WTC11 (cell line): Measurements from ENCODE around the gene SP7. TPM values are rescaled to one million over a fixed set of nuclear protein-coding genes. Genes with fewer than 3 reads are reported as not detected.

Experiments used
- ATAC-seq: fragments of 200-7000 bp; cut with Tn5 transposase; 2 replicates; pipeline ENCODE4 v1.10.0; 2021; ENCODE audit warnings: mild to moderate bottlenecking, moderate library complexity
- CTCF ChIA-PET: fragments of 300-600 bp; sonication (Branson Sonifier 250); formaldehyde crosslinking; loops from one replicate; lab custom pipeline; 2021; ENCODE audit warnings: antibody characterized with exemption; lab: Charles Lee
- POLR2A ChIA-PET: fragments of 350-600 bp; sonication (Branson Sonifier 250); formaldehyde crosslinking; loops from one replicate; lab custom pipeline; 2021; ENCODE audit warnings: antibody characterized with exemption; lab: Charles Lee
- DNase-seq: peaks from one replicate; pipeline ENCODE4 v3.0.0; 2021; ENCODE audit warnings: low spot score
- H3K27ac Mint-ChIP-seq: 2 replicates; pipeline ENCODE4 v1.8.0; 2021; ENCODE audit warnings: mixed read lengths
- H3K27me3 Mint-ChIP-seq: 2 replicates; pipeline ENCODE4 v1.8.0; 2021; ENCODE audit warnings: low read depth, mild to moderate bottlenecking, moderate library complexity, mixed read lengths
- H3K36me3 Mint-ChIP-seq: 2 replicates; pipeline ENCODE4 v1.8.0; 2021; ENCODE audit warnings: mixed read lengths
- H3K4me1 Mint-ChIP-seq: 2 replicates; pipeline ENCODE4 v1.8.0; 2022; ENCODE audit warnings: mixed read lengths
- H3K4me3 Mint-ChIP-seq: 2 replicates; pipeline ENCODE4 v1.8.0; 2021; ENCODE audit warnings: mild to moderate bottlenecking, moderate library complexity, mixed read lengths
- H3K9me3 Mint-ChIP-seq: 2 replicates; pipeline ENCODE4 v1.8.0; 2021; ENCODE audit warnings: mixed read lengths
- ESRRA ChIP-seq: sonication (generic); formaldehyde crosslinking; IDR thresholded peaks from 2 replicates; pipeline ENCODE4 v1.8.1; 2022; ENCODE audit warnings: mild to moderate bottlenecking, missing genetic modification reagents, borderline replicate concordance
- FOXK1 ChIP-seq: sonication (generic); formaldehyde crosslinking; IDR thresholded peaks from 2 replicates; pipeline ENCODE4 v1.8.0; 2022; ENCODE audit warnings: mild to moderate bottlenecking, moderate library complexity, missing genetic modification reagents
- GRHL2 ChIP-seq: fragments of 250-450 bp; sonication (Bioruptor Pico); IDR thresholded peaks from 2 replicates; pipeline ENCODE4 v1.8.0; 2022; ENCODE audit warnings: mild to moderate bottlenecking, moderate library complexity; ENCODE audit not compliant: insufficient replicate concordance, severe bottlenecking
- MXD4 ChIP-seq: fragments of 250-450 bp; sonication (Bioruptor Pico); IDR thresholded peaks from 2 replicates; pipeline ENCODE4 v1.8.0; 2021; ENCODE audit warnings: mild to moderate bottlenecking, moderate library complexity, borderline replicate concordance
- MYBL2 ChIP-seq: sonication (generic); formaldehyde crosslinking; IDR thresholded peaks from 2 replicates; pipeline ENCODE4 v1.8.1; 2023; ENCODE audit warnings: mild to moderate bottlenecking, moderate library complexity, missing genetic modification reagents
- NFATC4 ChIP-seq: fragments of 250-450 bp; sonication (Bioruptor Pico); IDR thresholded peaks from 2 replicates; pipeline ENCODE4 v1.9.0; 2021; ENCODE audit warnings: mild to moderate bottlenecking
- NR1H2 ChIP-seq: sonication (generic); formaldehyde crosslinking; IDR thresholded peaks from 2 replicates; pipeline ENCODE4 v1.9.0; 2021; ENCODE audit warnings: mild to moderate bottlenecking, moderate library complexity, missing genetic modification reagents
- NR2C2 ChIP-seq: sonication (generic); formaldehyde crosslinking; IDR thresholded peaks from 2 replicates; pipeline ENCODE4 v1.8.0; 2022; ENCODE audit warnings: mild to moderate bottlenecking, missing genetic modification reagents
- OVOL2 ChIP-seq: fragments of 250-450 bp; sonication (Bioruptor Pico); IDR thresholded peaks from 2 replicates; pipeline ENCODE4 v1.9.0; 2021; ENCODE audit warnings: mild to moderate bottlenecking, borderline replicate concordance
- SMAD3 ChIP-seq: sonication (generic); formaldehyde crosslinking; IDR thresholded peaks from 2 replicates; pipeline ENCODE4 v1.8.0; 2022; ENCODE audit warnings: missing genetic modification reagents, mild to moderate bottlenecking, borderline replicate concordance
- ZNF138 ChIP-seq: sonication (generic); formaldehyde crosslinking; conservative IDR thresholded peaks from 2 replicates; pipeline ENCODE4 v1.8.1; 2022; ENCODE audit warnings: mild to moderate bottlenecking, moderate library complexity, missing genetic modification reagents
- ZNF219 ChIP-seq: sonication (generic); formaldehyde crosslinking; IDR thresholded peaks from 2 replicates; pipeline ENCODE4 v1.8.0; 2023; ENCODE audit warnings: missing genetic modification reagents, mild to moderate bottlenecking, borderline replicate concordance
- total RNA-seq: library from RNA; stranded (reverse); gene quantifications from 3 replicates; pipeline ENCODE4 v1.2.3, GENCODE V29; 2021
- TF ChIP-seq, protein P1 (sequence below): sonication (generic); formaldehyde crosslinking; IDR thresholded peaks from 2 replicates; pipeline ENCODE4 v1.8.1; 2023; ENCODE audit warnings: mild to moderate bottlenecking, moderate library complexity, missing genetic modification reagents
- TF ChIP-seq, protein P2 (sequence below): sonication (generic); formaldehyde crosslinking; IDR thresholded peaks from 2 replicates; pipeline ENCODE4 v1.8.1; 2023; ENCODE audit warnings: mild to moderate bottlenecking, missing genetic modification reagents
- TF ChIP-seq, protein P3 (sequence below): sonication (generic); formaldehyde crosslinking; IDR thresholded peaks from 2 replicates; pipeline ENCODE4 v1.8.0; 2023; ENCODE audit warnings: mild to moderate bottlenecking, missing genetic modification reagents
- TF ChIP-seq, protein P4 (sequence below): fragments of 250-450 bp; sonication (Bioruptor Pico); IDR thresholded peaks from 2 replicates; pipeline ENCODE4 v1.8.0; 2021; ENCODE audit warnings: mild to moderate bottlenecking
- TF ChIP-seq, protein P5 (sequence below): sonication (generic); formaldehyde crosslinking; IDR thresholded peaks from 2 replicates; pipeline ENCODE4 v1.8.0; 2022; ENCODE audit warnings: missing genetic modification reagents

SP7 gene
- total RNA-seq, 1 experiment from 2014 or later: 0.09 TPM

DNA sequence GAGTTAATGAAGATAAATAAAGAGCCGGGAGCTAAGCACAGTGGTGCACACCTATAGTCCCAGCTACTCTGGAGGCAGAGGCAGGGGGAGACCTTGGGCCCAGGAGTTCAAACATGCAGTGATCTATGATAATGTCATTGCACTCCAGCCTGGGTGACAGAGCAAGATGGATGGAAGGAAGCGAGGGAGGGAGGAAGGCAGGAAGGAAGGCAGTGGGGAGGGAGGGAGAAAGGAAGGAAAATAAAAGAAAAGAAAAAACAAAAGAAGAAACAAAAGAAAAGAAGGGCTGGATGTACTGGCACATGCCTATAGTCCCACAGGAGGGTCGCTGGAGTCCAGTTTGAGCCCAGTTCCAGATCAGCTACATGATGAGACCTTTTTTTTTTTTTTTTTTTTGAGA lies 19.0 kb upstream of the SP7 start:
- H3K27ac Mint-ChIP-seq: no peak overlapping the region
- no peak for DNase-seq
- no peak overlapping the region for H3K4me3 Mint-ChIP-seq
- CTCF ChIA-PET: interaction anchor here (0.7 to 5.4 kb wide), 4 partner anchors 26 to 154 kb away, joined by 3 to 113 read pairs (median 4); partner anchors contain the start of gene AMHR2
- TF ChIP-seq, protein P1, sequence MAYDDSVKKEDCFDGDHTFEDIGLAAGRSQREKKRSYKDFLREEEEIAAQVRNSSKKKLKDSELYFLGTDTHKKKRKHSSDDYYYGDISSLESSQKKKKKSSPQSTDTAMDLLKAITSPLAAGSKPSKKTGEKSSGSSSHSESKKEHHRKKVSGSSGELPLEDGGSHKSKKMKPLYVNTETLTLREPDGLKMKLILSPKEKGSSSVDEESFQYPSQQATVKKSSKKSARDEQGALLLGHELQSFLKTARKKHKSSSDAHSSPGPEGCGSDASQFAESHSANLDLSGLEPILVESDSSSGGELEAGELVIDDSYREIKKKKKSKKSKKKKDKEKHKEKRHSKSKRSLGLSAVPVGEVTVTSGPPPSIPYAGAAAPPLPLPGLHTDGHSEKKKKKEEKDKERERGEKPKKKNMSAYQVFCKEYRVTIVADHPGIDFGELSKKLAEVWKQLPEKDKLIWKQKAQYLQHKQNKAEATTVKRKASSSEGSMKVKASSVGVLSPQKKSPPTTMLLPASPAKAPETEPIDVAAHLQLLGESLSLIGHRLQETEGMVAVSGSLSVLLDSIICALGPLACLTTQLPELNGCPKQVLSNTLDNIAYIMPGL (CRISPR knock-in tag): no peak
- TF ChIP-seq, protein P2, sequence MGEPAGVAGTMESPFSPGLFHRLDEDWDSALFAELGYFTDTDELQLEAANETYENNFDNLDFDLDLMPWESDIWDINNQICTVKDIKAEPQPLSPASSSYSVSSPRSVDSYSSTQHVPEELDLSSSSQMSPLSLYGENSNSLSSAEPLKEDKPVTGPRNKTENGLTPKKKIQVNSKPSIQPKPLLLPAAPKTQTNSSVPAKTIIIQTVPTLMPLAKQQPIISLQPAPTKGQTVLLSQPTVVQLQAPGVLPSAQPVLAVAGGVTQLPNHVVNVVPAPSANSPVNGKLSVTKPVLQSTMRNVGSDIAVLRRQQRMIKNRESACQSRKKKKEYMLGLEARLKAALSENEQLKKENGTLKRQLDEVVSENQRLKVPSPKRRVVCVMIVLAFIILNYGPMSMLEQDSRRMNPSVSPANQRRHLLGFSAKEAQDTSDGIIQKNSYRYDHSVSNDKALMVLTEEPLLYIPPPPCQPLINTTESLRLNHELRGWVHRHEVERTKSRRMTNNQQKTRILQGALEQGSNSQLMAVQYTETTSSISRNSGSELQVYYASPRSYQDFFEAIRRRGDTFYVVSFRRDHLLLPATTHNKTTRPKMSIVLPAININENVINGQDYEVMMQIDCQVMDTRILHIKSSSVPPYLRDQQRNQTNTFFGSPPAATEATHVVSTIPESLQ (CRISPR knock-in tag): no peak
- no peak for TF ChIP-seq GRHL2
- no peak for TF ChIP-seq OVOL2 (CRISPR knock-in tag)
- TF ChIP-seq, protein P3, sequence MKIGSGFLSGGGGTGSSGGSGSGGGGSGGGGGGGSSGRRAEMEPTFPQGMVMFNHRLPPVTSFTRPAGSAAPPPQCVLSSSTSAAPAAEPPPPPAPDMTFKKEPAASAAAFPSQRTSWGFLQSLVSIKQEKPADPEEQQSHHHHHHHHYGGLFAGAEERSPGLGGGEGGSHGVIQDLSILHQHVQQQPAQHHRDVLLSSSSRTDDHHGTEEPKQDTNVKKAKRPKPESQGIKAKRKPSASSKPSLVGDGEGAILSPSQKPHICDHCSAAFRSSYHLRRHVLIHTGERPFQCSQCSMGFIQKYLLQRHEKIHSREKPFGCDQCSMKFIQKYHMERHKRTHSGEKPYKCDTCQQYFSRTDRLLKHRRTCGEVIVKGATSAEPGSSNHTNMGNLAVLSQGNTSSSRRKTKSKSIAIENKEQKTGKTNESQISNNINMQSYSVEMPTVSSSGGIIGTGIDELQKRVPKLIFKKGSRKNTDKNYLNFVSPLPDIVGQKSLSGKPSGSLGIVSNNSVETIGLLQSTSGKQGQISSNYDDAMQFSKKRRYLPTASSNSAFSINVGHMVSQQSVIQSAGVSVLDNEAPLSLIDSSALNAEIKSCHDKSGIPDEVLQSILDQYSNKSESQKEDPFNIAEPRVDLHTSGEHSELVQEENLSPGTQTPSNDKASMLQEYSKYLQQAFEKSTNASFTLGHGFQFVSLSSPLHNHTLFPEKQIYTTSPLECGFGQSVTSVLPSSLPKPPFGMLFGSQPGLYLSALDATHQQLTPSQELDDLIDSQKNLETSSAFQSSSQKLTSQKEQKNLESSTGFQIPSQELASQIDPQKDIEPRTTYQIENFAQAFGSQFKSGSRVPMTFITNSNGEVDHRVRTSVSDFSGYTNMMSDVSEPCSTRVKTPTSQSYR: no peak
- TF ChIP-seq NFATC4 (CRISPR knock-in tag): no peak
- no peak for TF ChIP-seq FOXK1 (CRISPR knock-in tag)
- TF ChIP-seq MYBL2 (CRISPR knock-in tag): no peak
- no peak for TF ChIP-seq ZNF138 (CRISPR knock-in tag)
- TF ChIP-seq ESRRA (CRISPR knock-in tag): no peak
- TF ChIP-seq, protein P4, sequence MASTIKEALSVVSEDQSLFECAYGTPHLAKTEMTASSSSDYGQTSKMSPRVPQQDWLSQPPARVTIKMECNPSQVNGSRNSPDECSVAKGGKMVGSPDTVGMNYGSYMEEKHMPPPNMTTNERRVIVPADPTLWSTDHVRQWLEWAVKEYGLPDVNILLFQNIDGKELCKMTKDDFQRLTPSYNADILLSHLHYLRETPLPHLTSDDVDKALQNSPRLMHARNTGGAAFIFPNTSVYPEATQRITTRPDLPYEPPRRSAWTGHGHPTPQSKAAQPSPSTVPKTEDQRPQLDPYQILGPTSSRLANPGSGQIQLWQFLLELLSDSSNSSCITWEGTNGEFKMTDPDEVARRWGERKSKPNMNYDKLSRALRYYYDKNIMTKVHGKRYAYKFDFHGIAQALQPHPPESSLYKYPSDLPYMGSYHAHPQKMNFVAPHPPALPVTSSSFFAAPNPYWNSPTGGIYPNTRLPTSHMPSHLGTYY (CRISPR knock-in tag): no peak
- no peak for TF ChIP-seq MXD4 (CRISPR knock-in tag)
- TF ChIP-seq SMAD3 (CRISPR knock-in tag): no peak
- no peak for TF ChIP-seq NR1H2 (CRISPR knock-in tag)
- TF ChIP-seq, protein P5, sequence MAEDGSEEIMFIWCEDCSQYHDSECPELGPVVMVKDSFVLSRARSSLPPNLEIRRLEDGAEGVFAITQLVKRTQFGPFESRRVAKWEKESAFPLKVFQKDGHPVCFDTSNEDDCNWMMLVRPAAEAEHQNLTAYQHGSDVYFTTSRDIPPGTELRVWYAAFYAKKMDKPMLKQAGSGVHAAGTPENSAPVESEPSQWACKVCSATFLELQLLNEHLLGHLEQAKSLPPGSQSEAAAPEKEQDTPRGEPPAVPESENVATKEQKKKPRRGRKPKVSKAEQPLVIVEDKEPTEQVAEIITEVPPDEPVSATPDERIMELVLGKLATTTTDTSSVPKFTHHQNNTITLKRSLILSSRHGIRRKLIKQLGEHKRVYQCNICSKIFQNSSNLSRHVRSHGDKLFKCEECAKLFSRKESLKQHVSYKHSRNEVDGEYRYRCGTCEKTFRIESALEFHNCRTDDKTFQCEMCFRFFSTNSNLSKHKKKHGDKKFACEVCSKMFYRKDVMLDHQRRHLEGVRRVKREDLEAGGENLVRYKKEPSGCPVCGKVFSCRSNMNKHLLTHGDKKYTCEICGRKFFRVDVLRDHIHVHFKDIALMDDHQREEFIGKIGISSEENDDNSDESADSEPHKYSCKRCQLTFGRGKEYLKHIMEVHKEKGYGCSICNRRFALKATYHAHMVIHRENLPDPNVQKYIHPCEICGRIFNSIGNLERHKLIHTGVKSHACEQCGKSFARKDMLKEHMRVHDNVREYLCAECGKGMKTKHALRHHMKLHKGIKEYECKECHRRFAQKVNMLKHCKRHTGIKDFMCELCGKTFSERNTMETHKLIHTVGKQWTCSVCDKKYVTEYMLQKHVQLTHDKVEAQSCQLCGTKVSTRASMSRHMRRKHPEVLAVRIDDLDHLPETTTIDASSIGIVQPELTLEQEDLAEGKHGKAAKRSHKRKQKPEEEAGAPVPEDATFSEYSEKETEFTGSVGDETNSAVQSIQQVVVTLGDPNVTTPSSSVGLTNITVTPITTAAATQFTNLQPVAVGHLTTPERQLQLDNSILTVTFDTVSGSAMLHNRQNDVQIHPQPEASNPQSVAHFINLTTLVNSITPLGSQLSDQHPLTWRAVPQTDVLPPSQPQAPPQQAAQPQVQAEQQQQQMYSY: no peak
- no peak for TF ChIP-seq NR2C2 (CRISPR knock-in tag)
- TF ChIP-seq ZNF219 (CRISPR knock-in tag): no peak
- no peaks in the 10 kb centered on the region for H3K9me3 Mint-ChIP-seq
- no peaks in the 10 kb centered on the region for H3K27me3 Mint-ChIP-seq
- H3K4me1 Mint-ChIP-seq: 0 out of 2 replicates have a peak, but pooled peaks cover 4% of the 10 kb centered on the region
- POLR2A ChIA-PET: interaction anchor here (0.6 to 0.7 kb wide), 2 partner anchors 10 to 41 kb away, joined by 3 to 8 read pairs; no protein-coding TSS in a partner anchor
- no peaks in the 10 kb centered on the region for H3K36me3 Mint-ChIP-seq
- ATAC-seq: no peak
